ENCODE measurements around the gene NTNG2.

Gene NTNG2

DNA sequence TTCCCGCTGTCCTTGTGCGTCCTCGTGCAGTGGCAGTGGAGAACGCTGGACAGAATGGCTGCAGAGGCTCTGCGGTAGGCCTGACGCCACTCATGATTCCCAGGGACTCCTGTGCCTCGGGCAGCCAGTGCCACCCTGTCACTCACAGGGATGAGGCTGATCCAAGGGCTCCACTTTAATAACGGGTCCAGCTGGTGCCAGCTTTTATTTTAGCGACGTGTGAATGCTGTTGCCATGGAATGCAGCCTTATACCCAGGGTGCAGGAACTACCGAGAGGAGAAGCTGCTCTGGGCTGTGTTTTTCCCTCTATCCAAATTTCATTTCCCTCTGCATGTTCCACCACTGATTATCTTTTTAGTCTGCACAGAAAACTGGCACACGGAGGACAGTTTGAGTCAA is 15.8 kb upstream of the NTNG2 start:
- TF ChIP-seq, protein P1, sequence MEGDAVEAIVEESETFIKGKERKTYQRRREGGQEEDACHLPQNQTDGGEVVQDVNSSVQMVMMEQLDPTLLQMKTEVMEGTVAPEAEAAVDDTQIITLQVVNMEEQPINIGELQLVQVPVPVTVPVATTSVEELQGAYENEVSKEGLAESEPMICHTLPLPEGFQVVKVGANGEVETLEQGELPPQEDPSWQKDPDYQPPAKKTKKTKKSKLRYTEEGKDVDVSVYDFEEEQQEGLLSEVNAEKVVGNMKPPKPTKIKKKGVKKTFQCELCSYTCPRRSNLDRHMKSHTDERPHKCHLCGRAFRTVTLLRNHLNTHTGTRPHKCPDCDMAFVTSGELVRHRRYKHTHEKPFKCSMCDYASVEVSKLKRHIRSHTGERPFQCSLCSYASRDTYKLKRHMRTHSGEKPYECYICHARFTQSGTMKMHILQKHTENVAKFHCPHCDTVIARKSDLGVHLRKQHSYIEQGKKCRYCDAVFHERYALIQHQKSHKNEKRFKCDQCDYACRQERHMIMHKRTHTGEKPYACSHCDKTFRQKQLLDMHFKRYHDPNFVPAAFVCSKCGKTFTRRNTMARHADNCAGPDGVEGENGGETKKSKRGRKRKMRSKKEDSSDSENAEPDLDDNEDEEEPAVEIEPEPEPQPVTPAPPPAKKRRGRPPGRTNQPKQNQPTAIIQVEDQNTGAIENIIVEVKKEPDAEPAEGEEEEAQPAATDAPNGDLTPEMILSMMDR (IDR thresholded peaks at IDR 0.05): no peak
- no peak for TF ChIP-seq ZFX (IDR thresholded peaks at IDR 0.05; ENCODE audit: borderline replicate concordance)
- H3K27ac ChIP-seq: no peak overlapping the region

DNA sequence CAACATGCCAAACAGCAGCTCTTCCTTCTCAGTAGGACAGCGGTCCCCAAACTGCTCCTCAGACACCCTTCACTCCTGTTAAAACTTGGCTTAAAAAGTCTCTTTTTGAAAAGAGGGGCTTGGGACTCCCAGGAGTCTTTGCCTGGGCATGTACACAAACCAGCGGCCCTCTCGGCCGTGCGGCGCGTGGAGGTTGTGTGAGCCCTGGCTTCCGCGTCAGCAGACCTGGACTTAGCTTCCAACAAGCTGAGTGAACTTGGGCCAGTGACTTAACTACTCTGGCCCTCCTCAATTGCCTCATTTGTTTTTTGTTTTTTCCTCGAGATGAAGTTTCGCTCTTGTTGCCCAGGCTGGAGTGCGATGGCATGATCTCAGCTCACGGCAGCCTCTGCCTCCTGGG is 15.3 kb upstream of the NTNG2 start:
- no peak overlapping the region for H3K27ac ChIP-seq
- no peak for TF ChIP-seq ZFX (IDR thresholded peaks at IDR 0.05; ENCODE audit: borderline replicate concordance)
- TF ChIP-seq, protein P1 (IDR thresholded peaks at IDR 0.05): no peak

DNA sequence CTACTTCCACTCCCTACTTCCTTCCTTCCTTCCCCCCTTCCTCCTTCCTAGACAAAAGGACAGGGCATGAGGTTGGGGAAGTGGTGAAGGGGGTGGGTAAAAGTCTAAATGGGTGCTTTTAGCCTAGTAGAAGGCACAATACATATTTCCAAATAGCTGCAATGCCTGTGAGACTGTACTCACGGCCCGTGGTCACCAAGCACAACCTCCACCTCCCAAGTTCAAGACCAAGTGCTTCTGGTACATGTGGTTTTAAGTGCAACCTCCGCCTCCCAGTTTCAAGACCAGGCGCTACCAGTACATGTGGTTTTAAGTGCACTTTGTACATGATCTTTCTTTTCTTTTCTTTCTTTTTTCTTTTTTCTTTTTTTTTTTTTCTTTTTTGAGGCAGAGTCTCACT is 14.5 kb upstream of the NTNG2 start:
- no peak for TF ChIP-seq ZFX (IDR thresholded peaks at IDR 0.05; ENCODE audit: borderline replicate concordance)
- TF ChIP-seq, protein P1 (IDR thresholded peaks at IDR 0.05): no peak
- no peak overlapping the region for H3K27ac ChIP-seq

DNA sequence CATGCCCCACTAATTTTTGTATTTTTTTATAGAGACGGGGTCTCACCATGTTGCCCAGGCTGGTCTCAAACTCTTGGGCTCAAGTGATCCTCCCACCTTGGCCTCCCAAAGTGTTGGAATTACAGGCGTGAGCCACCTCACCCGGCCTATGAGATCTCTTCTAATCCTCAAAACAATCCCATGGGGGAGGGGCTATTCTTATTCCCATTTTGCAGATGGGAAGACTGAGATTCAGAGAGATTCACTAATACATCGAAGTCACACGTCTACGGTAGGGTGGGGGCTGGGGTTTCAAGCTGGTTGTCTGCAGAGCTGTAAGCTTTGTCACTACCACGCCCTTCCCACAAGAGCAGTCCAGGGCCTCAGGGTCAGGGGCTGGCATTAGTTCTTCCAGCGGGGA is 14.0 kb upstream of the NTNG2 start:
- H3K27ac ChIP-seq: no peak overlapping the region
- no peak for TF ChIP-seq ZFX (IDR thresholded peaks at IDR 0.05; ENCODE audit: borderline replicate concordance)
- TF ChIP-seq, protein P1 (IDR thresholded peaks at IDR 0.05): no peak

DNA sequence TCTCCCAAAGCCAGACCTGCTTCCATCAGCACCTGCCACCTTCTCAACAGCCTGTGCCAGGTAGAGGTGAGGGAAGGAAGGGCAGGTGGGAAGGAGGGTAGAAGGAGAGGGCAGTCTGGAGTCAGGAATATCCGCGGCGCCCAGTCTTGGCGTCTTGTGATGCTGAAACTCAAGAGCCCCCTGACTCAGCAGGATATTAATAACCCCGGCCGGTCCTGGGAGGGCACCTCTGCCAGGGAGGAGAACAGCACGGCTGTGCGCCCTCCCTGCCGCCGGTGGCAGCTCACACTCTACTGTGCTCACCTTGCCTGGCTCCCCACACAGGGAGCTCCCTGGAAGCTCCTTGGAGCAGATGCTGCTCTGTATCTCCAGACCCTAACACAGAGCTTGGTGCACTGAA is 11.6 kb upstream of the NTNG2 start:
- TF ChIP-seq, protein P1 (IDR thresholded peaks at IDR 0.05): no peak
- no peak for TF ChIP-seq ZFX (IDR thresholded peaks at IDR 0.05; ENCODE audit: borderline replicate concordance)

DNA sequence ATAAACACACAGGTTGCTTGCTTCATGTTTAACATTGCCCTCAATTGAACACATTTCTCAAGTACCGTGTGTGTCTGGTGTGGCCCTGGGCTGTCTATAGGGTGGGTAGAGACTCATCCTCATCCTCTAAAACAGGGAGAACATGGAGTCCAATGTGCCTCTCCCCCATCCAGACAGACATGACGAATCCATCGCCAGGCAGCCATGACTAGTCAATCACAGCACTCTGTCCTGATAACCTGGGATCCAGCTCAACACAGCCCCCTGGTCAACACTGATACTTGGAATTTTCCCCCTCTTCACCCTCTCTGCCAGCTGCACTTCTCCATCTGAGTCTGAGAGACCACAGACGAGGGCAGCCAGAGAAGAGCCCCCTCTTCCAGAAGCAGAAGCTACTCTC is 10.7 kb upstream of the NTNG2 start:
- TF ChIP-seq, protein P1 (IDR thresholded peaks at IDR 0.05): no peak
- TF ChIP-seq ZFX (IDR thresholded peaks at IDR 0.05; ENCODE audit: borderline replicate concordance): no peak
- no peak overlapping the region for H3K27ac ChIP-seq

More for the DNA sequence above, 11.6 kb upstream of the NTNG2 start:
- H3K27ac ChIP-seq: no peak overlapping the region

DNA sequence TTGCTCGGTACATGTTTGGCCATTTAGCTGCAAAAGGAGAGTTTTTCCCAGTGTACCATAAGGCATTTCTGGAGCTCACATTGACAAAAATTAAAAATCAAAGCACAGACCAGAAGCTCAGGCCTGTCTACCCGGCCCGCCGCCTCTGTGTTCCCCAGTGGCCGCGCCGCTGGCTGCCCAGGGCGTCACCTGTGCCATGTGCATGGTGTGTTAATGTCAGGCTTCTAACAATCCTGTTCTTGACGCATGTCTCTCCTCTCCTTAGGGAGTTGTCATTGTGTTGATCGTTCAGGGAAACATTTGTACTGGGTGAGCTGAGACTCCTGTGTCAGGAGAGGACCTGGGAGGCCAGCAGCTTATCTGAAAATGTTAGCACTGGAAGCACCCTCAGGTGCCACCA is 9.6 kb upstream of the NTNG2 start:
- H3K27ac ChIP-seq: no peak overlapping the region
- TF ChIP-seq, protein P1 (IDR thresholded peaks at IDR 0.05): no peak
- TF ChIP-seq ZFX (IDR thresholded peaks at IDR 0.05; ENCODE audit: borderline replicate concordance): no peak
